HG02610 (cell line): Measurements from ENCODE around the gene ITGA5.
A peak's percentile ranks its signal among the peaks of the same experiment; 100 is the strongest.

Experiments
- ATAC-seq: cut with Tn5 transposase; IDR thresholded peaks from one replicate; pipeline ENCODE4 v1.9.1; 2021; ENCODE audit warnings: mild to moderate bottlenecking, moderate library complexity; ENCODE audit not compliant: unreplicated experiment

ITGA5 gene

GRCh38 chr12:54412786-54413185 lies 6.3 kb downstream of the ITGA5 start:
- no peak for ATAC-seq

DNA sequence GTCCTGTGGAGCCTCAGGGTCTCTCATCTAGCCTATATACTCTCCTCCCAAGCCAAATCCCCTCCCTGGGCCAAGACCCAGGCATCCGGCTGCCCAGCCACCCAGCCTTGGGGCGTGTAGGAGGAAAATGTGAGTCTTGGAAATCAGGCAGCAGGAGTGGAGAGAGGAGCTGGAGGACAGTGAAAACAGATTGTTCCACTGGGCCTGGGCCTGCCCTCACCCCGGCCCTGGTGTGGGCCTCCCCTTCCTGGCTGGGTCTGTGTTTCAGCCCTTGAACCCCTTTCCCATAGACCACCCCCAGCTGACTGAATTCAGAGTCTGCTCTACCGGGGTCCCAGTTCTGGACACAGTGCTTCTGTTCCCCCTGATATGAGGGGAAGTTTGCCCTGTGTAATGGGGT lies 6.7 kb downstream of the ITGA5 start:
- ATAC-seq, result no peak

- no peak for ATAC-seq
These were observed 7.5 kb downstream of the ITGA5 start for GRCh38 chr12:54411391-54412241.

GRCh38 chr12:54409267-54409666 lies 9.8 kb downstream of the ITGA5 start:
- no peak for ATAC-seq

GRCh38 chr12:54407183-54407905 lies 11.7 kb downstream of the ITGA5 start:
- no peak for ATAC-seq

- no peak for ATAC-seq
These were observed 13.5 kb downstream of the ITGA5 start for GRCh38 chr12:54405573-54405972.

DNA sequence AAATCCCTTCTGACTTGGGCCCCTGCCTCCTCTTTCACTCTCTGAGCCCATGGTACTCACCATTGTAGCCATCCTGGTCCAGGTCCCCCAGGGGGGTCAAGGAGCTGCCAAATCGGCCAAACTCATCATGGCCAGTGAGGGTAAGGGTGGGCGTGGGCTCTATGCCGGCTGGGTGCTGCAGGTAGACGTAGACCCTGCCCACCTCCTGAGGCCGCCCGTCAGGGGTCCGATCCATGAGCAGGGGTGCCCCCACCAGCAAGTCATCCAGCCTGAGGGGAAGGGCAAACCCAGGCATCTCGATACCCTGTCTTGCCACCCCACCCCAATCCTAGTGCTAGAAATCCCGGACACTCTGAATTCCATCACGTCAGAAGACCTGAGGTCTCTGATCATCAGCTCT lies 14.0 kb downstream of the ITGA5 start:
- no peak for ATAC-seq

- ATAC-seq, result no peak
These were observed 14.7 kb downstream of the ITGA5 start for GRCh38 chr12:54404061-54405004.

DNA sequence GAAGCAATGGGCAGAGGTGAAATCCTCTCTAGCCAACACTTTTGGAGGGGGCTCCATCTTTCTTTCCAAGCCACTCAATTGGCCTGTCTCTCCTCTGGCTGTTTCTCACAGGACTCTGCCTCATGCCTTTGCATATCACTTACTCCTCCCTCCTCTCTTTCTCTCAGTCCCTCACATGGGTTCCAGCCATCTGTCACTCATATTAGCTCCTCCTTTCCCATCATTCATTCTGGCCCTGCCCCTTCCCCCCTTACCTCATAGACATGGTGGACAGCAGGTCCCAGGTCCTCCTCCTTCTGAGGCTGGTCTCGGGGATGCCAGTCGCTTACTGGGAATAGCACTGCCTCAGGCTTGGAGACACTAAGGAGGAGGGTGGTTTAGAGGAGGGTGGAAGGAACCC lies 17.9 kb downstream of the ITGA5 start:
- ATAC-seq, result no peak

- peak; percentile 74 for ATAC-seq
These were observed 19.9 kb downstream of the ITGA5 start for GRCh38 chr12:54398995-54399793.

DNA sequence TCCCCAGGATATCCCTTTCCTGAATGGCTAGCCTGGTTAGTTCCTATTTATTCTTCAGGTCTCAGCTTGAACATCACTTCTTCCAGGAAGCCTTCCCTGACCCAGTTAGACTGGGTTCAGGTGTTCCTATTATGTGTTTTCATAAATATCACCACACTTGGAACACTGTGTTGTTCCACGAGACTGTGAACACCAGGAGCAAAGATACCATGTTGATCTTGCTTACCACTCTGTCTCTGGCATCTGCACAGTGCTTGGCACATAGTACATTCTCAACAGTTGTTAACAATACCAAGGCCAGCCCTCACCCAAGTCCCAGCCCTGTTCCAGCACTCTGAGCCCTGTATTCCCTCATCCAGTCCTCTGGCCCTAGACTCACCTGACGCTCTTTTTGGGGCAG lies 20.8 kb downstream of the ITGA5 start:
- ATAC-seq, result no peak

- no peak for ATAC-seq
These were observed 21.9 kb downstream of the ITGA5 start for GRCh38 chr12:54397157-54397556.

DNA sequence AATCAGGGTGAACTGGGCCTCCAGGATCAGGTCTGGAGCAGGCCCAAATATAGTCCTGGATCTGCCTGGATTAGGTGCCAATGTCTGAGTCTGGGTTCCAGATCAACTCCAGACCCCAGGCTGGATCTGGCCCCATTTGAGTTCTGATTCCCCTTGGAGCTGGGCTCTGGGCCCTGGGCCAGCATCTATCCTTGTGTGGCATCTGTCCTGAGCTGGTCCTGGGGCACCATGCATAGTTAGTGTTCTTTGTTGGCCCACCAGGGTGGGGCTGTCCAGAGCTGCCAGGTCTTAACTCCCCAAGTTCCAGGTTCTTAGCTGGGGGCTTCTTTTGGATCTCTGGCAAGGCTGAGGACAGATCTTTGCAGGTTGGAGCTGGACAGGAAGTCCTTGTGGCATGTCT lies 23.5 kb downstream of the ITGA5 start:
- no peak for ATAC-seq

- ATAC-seq, result no peak
These were observed 24.1 kb downstream of the ITGA5 start for GRCh38 chr12:54394986-54395385.

- no peak for ATAC-seq
These were observed 24.8 kb downstream of the ITGA5 start for GRCh38 chr12:54394281-54394719.

DNA sequence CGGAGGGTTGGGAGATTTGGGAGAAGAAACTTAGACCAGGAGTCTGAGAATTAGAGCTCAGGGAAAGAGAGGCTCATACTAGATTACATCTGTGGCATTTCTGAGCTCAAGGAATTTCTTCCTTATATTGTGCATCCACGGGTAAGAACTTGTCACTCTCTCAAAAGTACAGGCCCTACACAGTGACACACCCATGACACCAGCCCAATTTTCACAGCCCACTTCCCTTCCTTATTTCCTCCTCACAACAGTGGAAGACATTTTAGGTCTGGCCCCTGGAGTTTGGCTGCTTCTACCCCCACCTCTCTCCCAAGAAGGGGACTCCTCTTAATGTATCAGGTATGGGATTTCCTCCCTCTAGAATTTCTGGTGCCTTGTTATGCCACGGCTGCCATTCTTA lies 25.3 kb downstream of the ITGA5 start:
- no peak for ATAC-seq

DNA sequence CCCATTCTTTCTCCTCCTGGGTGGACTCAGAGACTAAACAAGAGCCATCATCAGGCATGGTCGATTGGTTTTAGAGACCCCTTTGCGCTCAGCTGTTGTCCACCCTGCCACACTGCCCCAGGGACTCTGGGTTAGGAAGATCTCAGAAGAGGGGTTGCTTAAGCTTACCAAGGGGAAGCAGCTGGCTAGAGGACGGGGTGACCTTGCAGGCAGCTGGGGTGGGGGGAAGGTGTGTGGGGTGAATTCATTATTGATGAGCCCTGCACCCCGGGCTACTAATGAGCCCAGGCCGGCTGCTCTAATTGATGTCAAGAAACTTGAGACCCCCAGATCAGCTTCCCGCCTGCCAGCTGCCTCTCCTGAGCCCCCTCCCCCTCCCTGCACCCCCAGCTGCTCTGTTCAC lies 25.9 kb downstream of the ITGA5 start:
- ATAC-seq, result no peak

DNA sequence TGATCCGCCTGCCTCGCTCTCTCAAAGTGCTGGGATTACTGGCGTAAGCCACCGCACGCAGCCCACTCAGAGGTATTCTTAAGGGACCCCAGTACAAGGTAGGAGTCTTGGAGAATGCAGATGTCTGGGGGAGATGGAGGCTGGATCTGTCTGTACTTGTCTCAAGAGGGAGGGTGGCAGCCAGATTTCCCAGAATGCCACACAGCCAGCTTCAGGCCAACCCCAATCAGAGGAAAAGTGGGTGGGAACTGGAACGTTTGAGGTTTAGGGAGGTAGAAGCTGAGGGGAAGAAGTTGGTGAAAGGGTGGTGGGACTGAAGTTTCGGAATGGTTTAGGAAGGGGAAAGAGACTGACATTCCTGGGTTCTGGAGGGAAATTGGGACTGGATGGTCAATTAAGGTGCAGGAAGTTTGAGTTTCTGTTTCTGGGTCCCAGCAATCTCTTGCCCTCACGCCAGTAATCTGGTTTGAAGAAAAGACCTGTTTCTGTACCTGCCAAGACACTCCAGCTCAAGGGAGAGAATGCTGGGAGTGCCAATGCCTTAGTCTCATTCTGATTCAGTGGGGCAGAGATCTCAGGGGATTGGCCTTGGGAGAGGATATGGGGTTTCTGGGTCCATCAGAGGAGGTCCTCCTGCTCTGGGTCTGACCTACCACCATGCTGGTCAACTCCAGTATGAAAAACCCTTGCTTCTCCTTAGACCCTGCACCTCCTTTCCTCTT lies 26.4 kb downstream of the ITGA5 start:
- no peak for ATAC-seq

- peak; percentile 60 for ATAC-seq
These were observed 28.2 kb downstream of the ITGA5 start for GRCh38 chr12:54390668-54391551.
